ELF-1 (cell line): ENCODE measurements around the gene MS4A10.

Experiments used
- DNase-seq: peaks from one replicate; pipeline ENCODE4 v3.0.0-alpha.2; 2016; ENCODE audit warnings: low read depth, low spot score

MS4A10 gene

GRCh38 chr11:60825118-60825517 lies 40.0 kb downstream of the MS4A10 start:
- no peak for DNase-seq

- DNase-seq, result no peak
These were observed 40.7 kb downstream of the MS4A10 start for GRCh38 chr11:60825790-60826189.

- no peak for DNase-seq
These were observed 45.5 kb downstream of the MS4A10 start for GRCh38 chr11:60830478-60831142.

- DNase-seq, result peak; percentile 74
These were observed 46.0 kb downstream of the MS4A10 start for GRCh38 chr11:60831143-60831500.

DNA sequence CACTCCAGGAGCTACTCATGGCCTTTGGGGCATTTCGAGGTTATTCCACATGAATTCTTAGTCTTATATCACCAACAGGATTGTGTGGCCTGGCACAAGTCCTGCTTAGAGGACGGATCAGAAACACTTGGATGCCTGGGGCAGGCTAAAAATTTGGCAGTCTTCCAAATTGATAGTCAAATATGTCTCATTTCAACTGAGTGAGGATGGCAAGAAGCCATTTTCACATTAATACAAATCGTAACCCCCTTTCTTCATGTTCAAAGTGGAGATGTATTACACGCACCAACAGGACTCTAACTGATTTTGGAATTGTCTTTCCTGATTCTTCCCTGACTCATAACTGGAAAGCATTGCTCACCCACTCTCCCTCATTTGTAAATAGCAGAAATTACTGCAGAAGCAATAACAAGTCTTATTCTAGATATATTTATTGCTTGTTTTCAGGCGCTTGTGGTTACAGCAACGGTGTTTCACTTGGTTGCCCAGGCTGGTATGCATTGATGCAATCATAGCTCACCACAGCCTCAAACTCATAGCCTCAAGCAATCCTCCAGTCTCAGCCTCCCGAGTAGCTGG lies 46.5 kb downstream of the MS4A10 start:
- no peak for DNase-seq

GRCh38 chr11:60834742-60835533 lies 49.8 kb downstream of the MS4A10 start:
- DNase-seq, result no peak

- DNase-seq, result no peak
These were observed 50.4 kb downstream of the MS4A10 start for GRCh38 chr11:60835534-60835846.

DNA sequence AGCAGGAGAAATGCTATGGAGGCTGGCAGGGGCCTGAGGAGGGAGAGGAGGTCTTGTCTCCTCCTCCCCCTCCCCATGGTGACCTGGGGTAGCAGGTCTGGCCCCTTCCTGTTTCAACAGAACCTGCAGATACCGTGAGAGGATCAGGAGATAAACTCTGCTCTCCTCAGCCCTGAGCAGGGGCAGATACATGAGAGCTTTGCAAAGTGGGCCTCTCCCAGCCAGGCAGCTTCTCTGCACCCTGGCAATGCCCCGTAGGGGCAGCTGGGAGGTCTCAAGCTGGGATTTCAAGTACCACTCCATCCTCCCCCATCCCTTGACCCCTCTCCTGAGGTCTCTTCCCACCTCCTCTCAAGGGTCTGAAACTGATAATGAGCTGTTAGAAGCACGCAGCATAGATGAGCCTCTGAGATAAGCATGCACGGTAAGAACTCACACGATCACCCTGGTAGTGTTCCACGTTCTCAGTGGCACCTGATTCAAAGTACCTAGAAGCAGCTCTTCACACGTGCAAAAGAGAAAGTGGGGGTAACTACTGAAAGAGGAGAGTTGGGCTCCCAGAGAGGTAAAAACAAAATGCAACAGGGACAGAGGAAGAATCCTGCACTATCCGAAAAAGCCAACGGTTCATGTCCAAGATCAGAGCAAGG lies 51.9 kb downstream of the MS4A10 start:
- no peak for DNase-seq

DNA sequence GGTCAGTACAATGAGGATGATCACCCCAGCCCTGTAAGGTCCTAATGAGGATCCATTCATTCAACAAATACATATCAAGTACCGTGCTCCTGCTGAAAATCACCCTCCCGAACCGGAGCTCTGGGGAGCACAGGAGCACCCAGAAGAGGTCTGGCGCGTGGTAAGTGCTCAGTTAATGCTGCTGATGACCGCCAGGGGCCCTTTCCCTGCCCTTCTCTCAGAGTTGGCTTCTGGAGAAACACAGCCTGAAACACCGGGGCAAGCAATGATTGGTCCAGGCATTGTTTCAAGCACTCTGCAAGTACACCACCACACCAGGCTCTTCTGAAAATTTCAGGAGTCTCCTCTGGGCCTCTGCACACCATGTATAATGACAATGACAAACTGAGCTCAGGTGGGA lies 53.0 kb downstream of the MS4A10 start:
- DNase-seq, result peak; percentile 44

DNA sequence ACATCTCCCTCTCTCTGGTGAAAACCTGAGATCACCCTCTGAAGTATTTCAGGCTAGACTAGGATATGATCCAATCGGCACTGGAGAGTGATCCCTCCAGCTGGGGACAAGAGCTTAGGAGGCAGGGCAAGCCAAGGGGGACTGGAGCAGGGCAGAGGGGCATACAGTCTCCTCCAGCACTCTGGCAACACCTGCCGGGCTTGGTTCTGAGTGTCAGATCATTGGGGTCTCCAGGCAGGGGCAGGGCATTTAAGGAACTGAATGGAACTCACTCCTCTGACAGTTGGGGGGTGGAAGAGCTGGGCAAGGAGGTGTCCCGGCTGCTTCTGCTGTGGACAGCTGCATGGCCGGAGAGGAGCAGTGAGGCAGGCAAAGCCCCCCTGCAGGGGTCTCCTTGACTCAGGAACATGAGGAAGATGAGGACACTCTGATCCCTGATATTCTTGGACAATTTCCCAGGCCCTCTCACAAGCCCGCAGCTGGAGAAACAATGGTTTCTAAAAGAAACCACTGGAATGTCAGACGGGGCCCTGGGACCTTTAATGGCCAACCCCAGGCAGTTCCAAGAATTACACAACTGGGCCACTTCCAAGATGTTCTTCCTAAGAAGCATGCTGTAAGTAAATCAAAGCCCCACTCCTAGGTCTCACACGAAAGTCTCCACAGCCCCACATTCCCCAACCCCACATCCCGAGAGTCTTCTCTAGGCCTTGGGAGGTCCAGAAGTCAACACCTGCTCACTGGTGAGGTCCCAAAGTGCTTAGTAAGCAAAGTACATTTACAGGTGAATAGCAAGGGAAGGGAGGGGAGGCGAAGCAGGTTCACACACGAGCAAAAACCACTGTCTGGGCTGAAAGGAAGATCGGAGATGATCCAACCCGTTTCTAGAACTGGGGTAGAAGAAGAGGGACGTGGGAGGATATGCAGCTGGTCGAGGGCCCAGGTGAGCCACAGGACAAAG lies 55.6 kb downstream of the MS4A10 start:
- no peak for DNase-seq

DNA sequence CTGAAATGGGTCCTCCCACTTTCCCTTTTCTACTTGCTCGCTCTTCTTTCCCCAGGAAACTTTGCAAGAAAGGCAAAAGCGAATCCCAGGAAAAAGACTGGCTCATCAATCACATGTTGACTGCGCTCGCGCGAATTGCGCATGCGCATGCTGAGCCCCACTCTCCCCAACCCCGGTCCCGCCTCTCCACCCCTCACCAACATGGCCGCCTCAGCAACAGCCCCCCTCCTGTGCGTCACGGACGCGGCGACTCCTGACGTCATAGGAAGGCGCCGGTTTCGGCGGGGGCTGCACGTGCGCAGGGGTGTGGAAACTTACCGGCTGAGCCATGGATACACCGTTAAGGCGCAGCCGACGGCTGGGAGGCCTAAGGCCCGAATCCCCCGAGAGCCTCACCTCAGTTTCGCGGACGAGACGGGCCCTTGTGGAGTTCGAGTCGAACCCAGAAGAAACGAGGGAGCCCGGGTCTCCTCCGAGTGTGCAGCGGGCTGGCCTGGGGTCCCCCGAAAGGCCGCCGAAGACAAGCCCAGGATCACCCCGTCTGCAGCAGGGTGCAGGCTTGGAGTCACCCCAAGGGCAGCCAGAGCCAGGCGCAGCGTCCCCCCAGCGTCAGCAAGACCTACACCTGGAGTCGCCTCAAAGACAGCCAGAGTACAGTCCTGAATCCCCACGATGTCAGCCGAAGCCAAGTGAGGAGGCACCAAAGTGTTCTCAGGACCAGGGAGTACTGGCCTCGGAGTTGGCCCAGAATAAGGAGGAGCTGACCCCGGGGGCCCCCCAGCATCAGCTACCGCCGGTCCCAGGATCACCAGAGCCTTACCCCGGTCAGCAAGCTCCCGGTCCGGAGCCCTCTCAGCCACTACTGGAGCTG lies 56.9 kb downstream of the MS4A10 start, which contains the start of gene CCDC86:
Gene CCDC86, plus strand, starts transcription at position 317 of the 871 bp plus-strand sequence. Its CDS starts 12 bp downstream, at position 329.
- DNase-seq, result peak; percentile 99

DNA sequence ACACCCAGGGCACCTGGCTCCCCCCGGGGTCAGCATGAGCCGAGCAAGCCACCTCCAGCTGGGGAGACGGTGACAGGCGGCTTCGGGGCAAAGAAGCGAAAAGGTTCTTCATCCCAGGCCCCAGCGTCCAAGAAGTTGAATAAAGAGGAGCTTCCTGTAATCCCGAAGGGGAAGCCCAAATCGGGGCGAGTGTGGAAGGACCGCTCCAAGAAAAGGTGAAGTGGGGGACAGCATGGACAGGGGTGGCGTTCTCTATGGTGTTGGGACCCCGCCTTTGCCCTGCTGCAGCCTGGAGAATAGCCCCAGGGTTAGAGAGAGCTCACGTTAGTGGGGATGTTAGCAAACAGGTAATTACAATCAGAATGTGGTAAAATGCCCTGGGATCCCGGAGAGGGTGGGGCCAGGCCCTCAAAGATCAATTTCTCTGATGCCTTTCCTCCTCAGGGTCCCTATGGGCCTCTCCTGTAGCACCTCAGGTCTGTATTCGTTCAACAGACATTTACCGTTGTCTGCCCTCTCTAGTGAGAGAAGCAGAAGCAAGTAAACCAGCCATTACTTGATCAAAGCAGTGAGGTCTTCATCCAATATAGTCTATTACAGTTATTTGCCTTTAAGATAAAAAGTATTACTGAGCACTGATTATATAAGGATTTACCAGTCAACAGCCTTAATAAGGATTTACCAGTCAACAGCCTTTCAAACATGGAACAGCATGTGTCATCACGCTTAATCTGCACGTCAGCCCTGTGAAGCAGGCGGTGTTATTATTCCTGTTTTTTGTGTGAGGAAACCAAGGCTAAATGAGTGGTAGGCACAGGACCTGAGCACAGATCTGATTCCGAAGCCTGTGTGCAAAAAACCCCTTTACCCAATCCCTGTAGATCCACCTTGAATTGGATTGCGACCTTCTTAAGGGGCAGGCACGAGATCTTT lies 57.8 kb downstream of the MS4A10 start:
- DNase-seq, result no peak

DNA sequence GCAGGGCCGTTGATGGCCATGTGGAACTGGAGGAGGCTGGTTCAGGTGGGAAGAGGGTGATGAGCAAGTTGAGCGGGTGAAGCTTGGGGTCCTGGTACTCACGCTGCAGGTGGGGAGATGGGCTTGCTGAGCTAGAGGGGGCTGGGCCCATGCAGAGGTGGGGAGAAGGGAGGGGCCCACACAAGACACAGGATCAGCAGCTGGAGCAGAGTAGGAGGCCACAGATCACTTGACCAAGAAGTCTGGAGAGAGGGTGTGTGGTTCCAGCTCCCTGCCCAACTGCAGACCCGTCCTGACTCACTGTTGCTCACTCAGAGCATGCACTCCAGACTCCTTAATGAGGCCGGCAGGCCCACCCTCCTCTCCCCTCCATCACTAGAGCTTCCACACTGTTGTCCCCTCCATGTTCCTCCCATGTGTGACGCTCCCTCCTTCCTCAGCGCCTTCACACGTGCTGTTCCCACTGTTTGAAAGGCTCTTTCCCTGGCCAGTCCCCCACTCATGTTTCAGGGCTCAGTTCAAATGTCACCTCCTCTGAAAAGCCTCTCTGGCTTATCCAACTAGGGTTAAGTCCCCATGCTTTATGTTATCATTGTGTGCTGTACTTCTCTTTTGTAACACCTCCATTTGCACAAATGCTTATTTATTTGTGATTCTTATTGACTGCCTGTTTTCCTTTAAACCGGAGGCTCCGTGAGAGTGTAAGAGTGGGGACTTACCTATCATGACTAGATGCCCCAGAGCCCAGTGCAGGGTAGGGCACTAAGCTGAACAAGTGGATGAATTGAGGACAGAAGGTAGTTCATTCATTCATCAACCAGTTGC lies 59.1 kb downstream of the MS4A10 start:
- DNase-seq, result no peak

- no peak for DNase-seq
These were observed 59.7 kb downstream of the MS4A10 start for GRCh38 chr11:60844870-60845221.

DNA sequence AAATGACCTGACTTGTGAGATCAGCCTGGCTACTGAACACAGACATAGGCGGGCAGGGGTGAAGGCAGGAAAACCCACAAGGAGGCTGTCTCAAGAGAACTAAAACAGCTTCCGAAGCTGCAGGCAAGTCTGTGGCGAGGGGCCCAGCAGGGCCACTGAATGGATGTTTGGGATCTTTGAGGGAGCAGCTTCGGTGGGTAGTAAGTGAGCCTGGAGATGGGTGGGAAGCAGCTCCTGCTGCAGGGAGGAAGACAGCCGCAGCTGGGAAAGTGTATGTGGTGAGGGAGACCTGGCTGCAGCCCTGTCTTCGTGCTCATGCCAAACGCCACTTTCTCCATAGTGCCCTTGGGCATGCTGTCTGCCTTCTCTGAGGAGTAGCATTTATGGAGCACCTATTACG lies 60.2 kb downstream of the MS4A10 start:
- DNase-seq, result no peak

DNA sequence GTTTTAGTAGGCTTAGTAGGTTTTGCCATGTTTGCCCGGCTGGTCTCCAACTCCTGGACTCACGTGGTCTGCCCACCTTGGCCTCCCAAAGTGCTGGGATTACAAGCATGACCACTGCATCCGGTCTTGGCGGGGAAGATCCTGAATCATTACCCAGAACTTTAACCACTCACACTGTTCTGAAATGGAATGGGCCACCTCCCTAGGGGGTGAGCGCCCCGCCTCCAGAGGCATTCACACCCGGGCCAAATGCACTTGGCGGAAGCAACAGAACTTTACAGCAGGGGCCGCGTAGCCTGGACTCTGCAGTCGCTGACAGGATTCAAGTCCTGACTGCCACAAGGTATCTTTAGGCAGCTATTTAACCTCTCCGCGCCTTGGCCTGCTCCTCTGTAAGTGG lies 62.1 kb downstream of the MS4A10 start:
- no peak for DNase-seq

GRCh38 chr11:60847896-60848295 lies 62.8 kb downstream of the MS4A10 start:
- no peak for DNase-seq

DNA sequence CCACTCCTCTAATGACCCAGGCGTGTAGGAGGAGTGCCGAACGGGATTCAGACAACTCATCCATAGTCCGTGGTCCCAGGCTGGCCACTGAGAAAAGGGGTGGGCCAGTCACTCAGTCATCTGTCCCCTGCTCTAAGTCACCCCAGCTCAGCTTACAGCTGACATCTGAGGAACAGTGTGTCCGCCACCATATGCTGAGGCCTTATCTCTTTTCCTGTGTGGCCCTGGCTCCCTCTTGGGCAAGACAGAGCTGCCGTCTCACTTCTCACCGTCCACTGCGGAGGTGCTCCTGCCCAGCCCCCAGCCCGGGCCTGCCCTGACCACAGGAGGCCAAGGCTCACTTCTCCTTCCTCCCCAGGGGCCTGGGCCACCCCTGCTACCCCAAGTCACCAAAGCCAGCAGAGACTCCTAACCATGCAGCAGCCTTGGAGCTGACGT lies 63.6 kb downstream of the MS4A10 start:
- DNase-seq, result no peak
